ENCODE results near the gene GAB2. TPM values are rescaled to one million over a fixed set of nuclear protein-coding genes. Genes with fewer than 3 reads are reported as not detected.

The GAB2 gene
- total and polyA plus RNA-seq, 2 of the 13 experiments (the other 11 are each of a cell fraction or from before 2014, with no cell fraction given): 4.1 to 8.6 TPM

DNA sequence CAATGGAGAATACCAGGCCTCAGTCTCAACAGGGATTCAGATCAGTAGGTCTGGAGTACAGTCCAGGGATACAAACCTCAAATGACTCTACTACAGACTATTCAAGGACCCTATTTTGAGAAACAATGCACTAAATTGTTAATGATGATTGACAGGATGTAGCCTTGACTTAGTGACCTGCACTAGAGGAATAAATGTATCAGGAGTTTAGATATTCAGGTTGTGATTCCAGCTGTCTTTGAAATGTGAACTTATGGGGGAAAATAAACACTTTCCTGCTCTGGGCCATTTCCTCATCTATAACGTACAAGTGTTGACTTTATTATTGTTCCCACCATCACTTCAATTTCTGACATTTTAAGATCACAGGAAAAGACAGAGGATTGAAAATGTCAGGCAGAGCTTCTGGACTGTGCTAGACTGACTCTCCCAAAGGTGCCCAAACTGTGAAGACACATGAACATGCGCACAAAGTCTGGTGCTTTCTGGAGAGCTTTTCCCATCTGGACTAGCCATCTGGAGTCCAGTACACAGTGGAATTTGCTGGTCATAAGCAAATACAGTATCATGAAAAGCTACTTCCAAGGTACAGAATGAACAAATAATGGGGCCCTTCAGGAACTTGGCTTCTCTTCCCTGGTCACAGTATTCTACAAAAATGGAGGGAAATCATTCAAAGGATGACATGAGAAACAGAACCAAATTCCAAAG, 118.5 kb downstream of the GAB2 start:
- no peaks in the 10 kb centered on the region for H3K9me3 ChIP-seq (ENCODE audit: low read length)
- 47% methylated on average over 2 of the region's 2 CpGs for WGBS (ENCODE audit: low lambda C conversion rate)
- FAIRE-seq: no peak
- no peaks in the 10 kb centered on the region for H3K27me3 ChIP-seq (ENCODE audit: control insufficient read depth in 1 of 2, insufficient read depth in 2 of 2, low read length in 2 of 2)
- in situ Hi-C loops (cut with HindIII; ENCODE audit: extremely low pct_ligation_motif_present, low pct_unique_long_range_greater_than_20kb): no loop called here
- H3K79me2 ChIP-seq (ENCODE audit: insufficient read depth, low read length): no peaks in the 10 kb centered on the region
- peak overlapping the region; percentile 35 for H3K27ac ChIP-seq (ENCODE audit: extremely low read length, insufficient read depth, low read length)
- intact Hi-C loops (cut with micrococcal nuclease; ENCODE audit: unreplicated experiment): no loop called here
- no peaks in the 10 kb centered on the region for H4K20me1 ChIP-seq (ENCODE audit: insufficient read depth, low read length)
- H3K4me2 ChIP-seq (ENCODE audit: low read depth, low read length): peak overlapping the region; percentile 47
- BruUV-seq (replicated peaks): no TSS peak
- ChIA-PET CTCF (ENCODE audit: low intra/inter-chr PET ratio, low total read pairs) (no interaction called here), POLR2A (interaction anchor here (0.8 kb wide), 1 partner anchor 9 kb away, joined by 3 read pairs; no protein-coding TSS in a partner anchor)
- peaks cover 42% of the 10 kb centered on the region for H3K4me1 ChIP-seq (ENCODE audit: insufficient read depth, low read length)
- H3K36me3 ChIP-seq (replicated peaks in 1 of 2; ENCODE audit: control insufficient read depth in 1 of 2, insufficient read depth in 2 of 2, low read length in 2 of 2): no peaks in the 10 kb centered on the region
- ATAC-seq: no peak; the same call in 1 of the 3 replicates
- H3K9ac ChIP-seq (ENCODE audit: insufficient read depth, low read depth, low read length): no peak overlapping the region
- no peak overlapping the region for H3K4me3 ChIP-seq (replicated peaks in 1 of 3; ENCODE audit: insufficient read depth in 1 of 3, low read depth in 2 of 3, low read length in 3 of 3)
- no peak for DNase-seq (ENCODE audit: low spot score)
- H2AFZ ChIP-seq (ENCODE audit: low read length): no peak overlapping the region
- TF ChIP-seq RNF2 (conservative IDR thresholded peaks at IDR 0.05; ENCODE audit: low read depth) (no peak), CREB1 (IDR thresholded peaks at IDR 0.05) (no peak), CREB1 (CRISPR knock-in tag; IDR thresholded peaks at IDR 0.05) (no peak), ZNF546 (CRISPR knock-in tag; conservative IDR thresholded peaks at IDR 0.05) (no peak), MIXL1 (CRISPR knock-in tag; IDR thresholded peaks at IDR 0.05) (0 out of 2 replicates have a peak, but pooled peaks have one; percentile 14), PAF1 (CRISPR knock-in tag; IDR thresholded peaks at IDR 0.05) (no peak), ZNF770 (CRISPR knock-in tag; IDR thresholded peaks at IDR 0.05) (no peak), ZNF609 (CRISPR knock-in tag; IDR thresholded peaks at IDR 0.05; ENCODE audit: borderline replicate concordance) (0 out of 2 replicates have a peak, but pooled peaks have one; percentile 28), SOX6 (IDR thresholded peaks at IDR 0.05) (no peak), SOX6 (CRISPR knock-in tag; IDR thresholded peaks at IDR 0.05) (peak; percentile 12; the same call in 1 of the 2 replicates), PAXIP1 (CRISPR knock-in tag; conservative IDR thresholded peaks at IDR 0.05) (0 out of 2 replicates have a peak, but pooled peaks have one; percentile 19), HNRNPUL1 (IDR thresholded peaks at IDR 0.05; ENCODE audit: low read depth, low read length) (no peak), NR2F6 (IDR thresholded peaks at IDR 0.05) (peak; percentile 45), NR2F6 (CRISPR knock-in tag; IDR thresholded peaks at IDR 0.05) (no peak), MIER3 (CRISPR knock-in tag; IDR thresholded peaks at IDR 0.05; ENCODE audit: borderline replicate concordance) (0 out of 2 replicates have a peak, but pooled peaks have one; percentile 20)
